Measurements from ENCODE around the gene MS4A18. TPM values are rescaled to one million over a fixed set of nuclear protein-coding genes. Genes with fewer than 3 reads are reported as not detected.

Gene MS4A18
- total RNA-seq, 2 donors from 2014 or later: not detected

DNA sequence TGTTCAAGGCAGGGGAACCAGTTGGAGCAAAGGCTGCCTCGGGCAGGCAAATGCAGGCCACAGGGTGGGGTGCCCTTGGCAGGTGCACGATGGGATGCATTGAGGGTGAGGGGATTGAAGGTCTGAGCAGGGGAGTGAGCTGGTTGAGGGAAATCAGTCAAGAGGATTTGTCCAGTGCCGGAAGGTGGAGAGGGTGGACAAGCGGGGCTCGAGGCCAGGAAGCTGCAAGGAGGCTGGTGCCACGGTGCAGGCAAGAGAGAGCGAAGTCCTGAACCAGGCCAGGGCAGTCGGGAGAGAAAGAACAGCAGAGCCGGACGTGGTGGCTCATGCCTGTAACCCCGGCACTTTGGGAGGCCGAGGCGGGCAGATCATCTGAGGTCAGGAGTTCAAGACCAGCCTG lies 50.2 kb downstream of the MS4A18 start:
- no peaks in the 10 kb centered on the region for H3K9me3 Mint-ChIP-seq
- no peak overlapping the region for H3K27ac Mint-ChIP-seq

DNA sequence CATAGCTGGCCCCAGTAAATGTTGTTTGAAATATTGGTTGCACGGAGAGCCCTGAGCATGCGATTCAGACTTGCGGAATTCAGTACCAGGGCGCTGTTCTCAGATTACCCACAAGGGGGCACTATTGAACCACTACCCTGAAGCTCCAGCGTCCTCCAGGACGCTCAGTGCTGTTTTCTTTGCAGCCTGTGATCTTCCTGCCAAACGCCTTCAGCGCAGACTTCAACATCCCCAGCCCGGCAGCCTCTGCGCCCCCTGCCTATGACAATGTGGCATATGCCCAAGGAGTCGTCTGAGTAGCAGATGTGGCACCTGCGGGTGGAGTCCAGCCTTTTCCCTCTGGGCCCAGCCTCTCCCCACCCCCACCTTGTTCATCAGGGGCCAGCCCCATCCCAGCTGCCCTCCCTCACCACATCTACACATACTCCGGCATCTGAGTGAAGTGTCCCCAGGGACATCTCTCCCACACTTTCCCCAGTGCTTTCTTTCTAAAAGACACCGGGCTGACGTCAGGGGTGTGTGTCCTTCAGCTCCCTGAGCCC lies 51.0 kb downstream of the MS4A18 start:
- Mint-ChIP-seq H3K27ac (no peak overlapping the region), H3K9me3 (no peaks in the 10 kb centered on the region)
- peak; percentile 70 to 83 for DNase-seq (ENCODE audit: low spot score in 2 of 2)

More for the DNA sequence above, 50.2 kb downstream of the MS4A18 start:
- ATAC-seq (no peak), DNase-seq (ENCODE audit: low spot score in 2 of 2) (no peak)
- H3K36me3 Mint-ChIP-seq: no peaks in the 10 kb centered on the region

GRCh38 chr11:60776167-60776566 lies 51.6 kb downstream of the MS4A18 start:
- ATAC-seq (no peak), DNase-seq (ENCODE audit: low spot score in 2 of 2) (no peak)
- Mint-ChIP-seq H3K9me3 (no peaks in the 10 kb centered on the region), H3K27ac (no peak overlapping the region), H3K36me3 (no peaks in the 10 kb centered on the region)

More for the DNA sequence above, 51.0 kb downstream of the MS4A18 start:
- H3K36me3 Mint-ChIP-seq: no peaks in the 10 kb centered on the region
- ATAC-seq: peak; percentile 90 to 94

GRCh38 chr11:60777106-60777505 lies 52.6 kb downstream of the MS4A18 start:
- Mint-ChIP-seq H3K27ac (no peak overlapping the region), H3K36me3 (no peaks in the 10 kb centered on the region), H3K9me3 (no peaks in the 10 kb centered on the region)
- DNase-seq (ENCODE audit: low spot score in 2 of 2): no peak
- no peak for ATAC-seq

DNA sequence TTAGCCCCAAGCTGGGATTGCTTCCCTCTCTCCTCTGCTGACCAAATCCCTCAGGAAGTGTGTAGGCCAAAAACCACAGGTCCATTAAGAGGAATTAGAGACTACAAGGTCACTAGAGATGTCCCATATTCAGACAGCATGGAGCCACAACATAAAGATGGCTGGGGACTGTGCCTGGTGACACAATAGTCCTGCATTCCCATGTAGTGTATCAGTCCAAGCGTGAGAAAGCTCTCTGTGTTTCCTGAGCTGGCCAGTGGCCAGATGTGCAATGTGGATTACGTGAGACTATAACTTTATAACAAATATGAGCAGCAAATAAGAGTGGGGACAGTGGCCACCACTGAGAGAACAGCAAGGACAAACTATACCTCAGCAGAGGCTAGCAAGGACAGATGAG lies 53.1 kb downstream of the MS4A18 start:
- Mint-ChIP-seq H3K27ac (no peak overlapping the region), H3K36me3 (no peaks in the 10 kb centered on the region), H3K9me3 (no peaks in the 10 kb centered on the region)
- DNase-seq (ENCODE audit: low spot score in 2 of 2) (no peak), ATAC-seq (no peak)

DNA sequence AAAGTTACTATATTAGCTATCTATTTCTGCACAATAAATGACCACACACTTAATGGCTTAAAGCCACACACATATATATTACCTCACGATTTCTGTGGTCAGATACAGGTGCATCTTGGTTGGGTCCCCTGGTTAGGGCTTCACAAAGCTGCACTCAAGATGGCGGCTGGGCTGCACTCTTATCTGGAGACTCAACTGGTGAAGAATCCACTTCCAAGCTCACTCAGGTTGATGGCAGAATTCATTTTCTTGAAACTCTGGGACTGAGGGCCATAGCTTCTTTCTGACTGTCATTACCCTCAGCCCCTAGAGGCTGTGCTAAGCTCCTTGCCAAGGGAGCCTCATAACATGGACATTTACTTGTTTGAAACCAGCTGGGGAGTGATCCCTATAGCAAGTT lies 55.5 kb downstream of the MS4A18 start:
- DNase-seq (ENCODE audit: low spot score in 2 of 2) (no peak), ATAC-seq (no peak)
- Mint-ChIP-seq H3K27ac (no peak overlapping the region), H3K9me3 (no peaks in the 10 kb centered on the region), H3K36me3 (no peaks in the 10 kb centered on the region)

GRCh38 chr11:60780774-60781173 lies 56.3 kb downstream of the MS4A18 start:
- DNase-seq (ENCODE audit: low spot score in 2 of 2) (no peak), ATAC-seq (no peak)
- no peaks in the 10 kb centered on the region for H3K9me3 Mint-ChIP-seq
- no peaks in the 10 kb centered on the region for H3K36me3 Mint-ChIP-seq
- H3K27ac Mint-ChIP-seq: no peak overlapping the region

DNA sequence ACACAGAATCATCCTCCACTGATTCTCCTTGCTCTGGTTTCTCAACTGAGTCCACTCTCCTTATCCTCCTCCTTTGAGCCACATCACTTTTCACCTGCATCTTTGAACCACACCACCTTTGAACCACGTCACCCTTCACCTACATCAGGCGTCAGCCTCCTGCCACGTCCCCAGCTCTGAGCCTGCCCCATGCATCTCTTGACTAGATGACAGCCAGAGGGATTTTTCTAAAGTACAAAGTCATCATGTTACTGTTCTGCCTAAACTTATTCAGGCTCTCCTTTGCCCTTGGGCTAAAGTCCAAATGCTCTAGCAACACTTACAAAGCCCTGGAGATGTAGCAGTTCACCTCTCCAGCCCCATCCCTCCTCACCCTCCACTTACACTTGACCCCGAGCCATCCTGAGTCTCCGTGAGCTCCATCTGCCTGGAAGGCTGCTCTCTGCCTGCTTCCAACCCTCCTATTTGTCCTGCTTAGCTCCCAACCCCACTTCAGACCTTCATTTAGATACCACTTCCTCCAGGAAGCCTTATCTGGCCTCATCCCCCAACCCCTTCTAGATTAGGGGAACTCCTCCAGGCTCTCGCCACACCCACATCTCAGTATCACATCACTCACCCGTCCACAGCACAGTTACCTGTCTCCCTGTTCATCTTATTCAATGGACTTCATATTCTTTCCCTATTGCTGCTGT lies 56.9 kb downstream of the MS4A18 start:
- H3K27ac Mint-ChIP-seq: no peak overlapping the region
- ATAC-seq: no peak
- H3K36me3 Mint-ChIP-seq: no peaks in the 10 kb centered on the region
- H3K9me3 Mint-ChIP-seq: no peaks in the 10 kb centered on the region
- no peak for DNase-seq (ENCODE audit: low spot score in 2 of 2)

GRCh38 chr11:60781981-60782316 lies 57.4 kb downstream of the MS4A18 start:
- DNase-seq (ENCODE audit: low spot score in 2 of 2): no peak

GRCh38 chr11:60782393-60783140 lies 58.0 kb downstream of the MS4A18 start:
- Mint-ChIP-seq H3K9me3 (no peaks in the 10 kb centered on the region), H3K36me3 (no peaks in the 10 kb centered on the region), H3K27ac (no peak overlapping the region)
- DNase-seq (ENCODE audit: low spot score in 2 of 2): no peak
- no peak for ATAC-seq

More at GRCh38 chr11:60781981-60782316, 57.4 kb downstream of the MS4A18 start:
- no peak overlapping the region for H3K27ac Mint-ChIP-seq
- no peak for ATAC-seq
- H3K9me3 Mint-ChIP-seq: no peaks in the 10 kb centered on the region
- H3K36me3 Mint-ChIP-seq: no peaks in the 10 kb centered on the region

- no peaks in the 10 kb centered on the region for H3K9me3 Mint-ChIP-seq
- no peak overlapping the region for H3K27ac Mint-ChIP-seq
- no peaks in the 10 kb centered on the region for H3K36me3 Mint-ChIP-seq
- DNase-seq (ENCODE audit: low spot score in 2 of 2): no peak
- ATAC-seq: no peak
Measured at GRCh38 chr11:60783141-60783484, 58.6 kb downstream of the MS4A18 start.

DNA sequence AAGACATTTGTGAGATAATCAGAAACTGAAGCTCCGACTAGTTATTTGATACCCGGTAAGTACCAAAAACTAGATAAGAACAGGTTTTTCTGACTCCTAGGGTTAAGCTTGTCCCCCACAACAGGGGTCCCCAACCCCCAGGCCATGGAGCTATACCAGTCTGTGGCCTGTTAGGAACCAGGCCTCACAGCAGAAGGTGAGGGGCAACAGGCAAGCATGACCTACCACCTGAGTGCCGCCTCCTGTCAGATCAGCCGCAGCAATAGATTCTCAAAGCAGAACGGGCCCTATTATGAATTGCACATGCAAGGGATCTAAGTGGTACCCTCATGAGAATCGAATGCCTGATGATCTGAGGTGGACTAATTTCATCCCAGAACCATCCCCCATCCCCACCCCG lies 59.4 kb downstream of the MS4A18 start:
- ATAC-seq (no peak), DNase-seq (ENCODE audit: low spot score in 2 of 2) (no peak)
- Mint-ChIP-seq H3K27ac (no peak overlapping the region), H3K36me3 (no peaks in the 10 kb centered on the region), H3K9me3 (no peaks in the 10 kb centered on the region)

- Mint-ChIP-seq H3K36me3 (no peaks in the 10 kb centered on the region), H3K27ac (peak within 1 kb of the TSS in 1 of 2 donors; percentile 65), H3K9me3 (no peaks in the 10 kb centered on the region)
- ATAC-seq (no peak), DNase-seq (ENCODE audit: low spot score in 2 of 2) (no peak)
Measured at GRCh38 chr11:60785136-60785535, 60.6 kb downstream of the MS4A18 start, which contains the start of gene MS4A10. Gene MS4A10, plus strand, starts transcription at chr11:60785333. Its CDS starts 5,003 bp downstream, at chr11:60790336.

DNA sequence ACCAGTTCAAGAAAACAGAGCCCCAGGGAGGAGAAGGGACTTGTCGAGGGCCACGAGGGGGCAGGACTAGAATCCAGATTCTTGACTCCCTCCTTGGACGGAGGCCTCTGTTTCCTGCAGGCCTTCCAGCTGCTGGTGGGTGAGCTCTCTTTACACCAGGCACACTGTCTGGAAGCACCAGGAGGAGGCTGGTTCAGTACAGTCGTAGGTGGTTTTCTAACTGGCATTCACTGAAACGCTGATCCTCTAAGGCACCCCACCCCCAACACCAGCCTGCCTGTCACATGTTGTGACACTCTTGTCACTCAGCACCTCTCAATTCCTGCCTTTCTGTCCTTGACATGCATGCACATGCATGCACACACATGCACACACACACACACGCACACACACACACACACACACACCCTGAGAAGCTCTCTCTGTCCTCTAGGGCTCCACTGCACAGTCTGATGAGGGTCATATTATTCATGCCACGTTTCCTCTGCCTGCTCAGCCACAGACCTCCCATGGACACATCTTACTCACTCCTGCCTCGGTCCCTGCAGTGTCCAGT lies 61.4 kb downstream of the MS4A18 start:
- DNase-seq (ENCODE audit: low spot score in 2 of 2): no peak
- Mint-ChIP-seq H3K9me3 (no peaks in the 10 kb centered on the region), H3K27ac (no peak overlapping the region), H3K36me3 (no peaks in the 10 kb centered on the region)
- ATAC-seq: no peak

DNA sequence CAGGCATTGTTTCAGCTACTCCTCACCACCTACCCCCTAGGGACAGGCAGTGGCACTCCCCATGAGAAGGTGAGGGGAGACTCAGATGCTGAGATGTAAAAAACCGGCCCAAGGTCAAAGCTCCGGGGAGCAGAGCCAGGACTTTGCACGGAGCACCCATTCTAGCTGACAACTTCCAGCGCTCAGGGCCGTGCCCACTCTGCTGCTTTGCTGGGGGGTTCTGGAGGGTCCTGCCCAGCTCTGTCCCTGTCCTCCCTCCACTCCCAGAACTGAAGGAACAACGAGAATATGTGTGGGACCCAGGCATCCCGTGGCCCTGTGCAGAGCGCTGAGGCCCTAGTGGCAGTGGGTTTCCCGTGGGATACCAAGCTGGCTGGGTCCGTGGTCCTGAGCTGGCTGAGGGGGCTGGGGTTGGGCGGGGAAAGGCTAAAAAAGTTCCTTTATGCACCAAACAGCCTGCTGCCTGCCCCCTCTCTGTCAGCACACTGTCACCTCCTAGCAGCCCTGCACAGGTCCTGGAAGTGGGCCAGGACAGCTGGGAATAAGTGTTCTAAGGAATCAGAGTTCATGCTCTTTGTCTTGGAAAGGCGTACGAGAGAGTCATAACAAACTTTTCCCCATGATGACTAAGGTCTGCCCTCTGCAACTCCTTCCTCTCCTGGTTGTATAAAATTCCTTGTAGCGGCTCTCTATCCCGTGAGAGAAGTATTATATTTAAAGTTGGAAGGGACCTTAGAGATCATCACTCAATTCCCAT lies 62.5 kb downstream of the MS4A18 start:
- ATAC-seq (no peak), DNase-seq (ENCODE audit: low spot score in 2 of 2) (no peak)

GRCh38 chr11:60788401-60789125 lies 64.0 kb downstream of the MS4A18 start:
- Mint-ChIP-seq H3K27ac (no peak overlapping the region), H3K9me3 (no peaks in the 10 kb centered on the region), H3K36me3 (no peaks in the 10 kb centered on the region)
- DNase-seq (ENCODE audit: low spot score in 2 of 2) (no peak), ATAC-seq (no peak)

More for the DNA sequence above, 62.5 kb downstream of the MS4A18 start:
- Mint-ChIP-seq H3K36me3 (no peaks in the 10 kb centered on the region), H3K27ac (no peak overlapping the region), H3K9me3 (no peaks in the 10 kb centered on the region)

Data from activated naive CD4-positive, alpha-beta T cell treated with anti-CD3 and anti-CD28 coated beads, Interleukin-2, amount 50 U/mL, for 72 hours (primary cell).